Measurements from ENCODE around the gene SLC12A4.
"Not testable (repeated sequence)": the region's sequence is repeated elsewhere in the genome, so short reads cannot be mapped to it uniquely, and the experiment has no call there.

The SLC12A4 gene

DNA sequence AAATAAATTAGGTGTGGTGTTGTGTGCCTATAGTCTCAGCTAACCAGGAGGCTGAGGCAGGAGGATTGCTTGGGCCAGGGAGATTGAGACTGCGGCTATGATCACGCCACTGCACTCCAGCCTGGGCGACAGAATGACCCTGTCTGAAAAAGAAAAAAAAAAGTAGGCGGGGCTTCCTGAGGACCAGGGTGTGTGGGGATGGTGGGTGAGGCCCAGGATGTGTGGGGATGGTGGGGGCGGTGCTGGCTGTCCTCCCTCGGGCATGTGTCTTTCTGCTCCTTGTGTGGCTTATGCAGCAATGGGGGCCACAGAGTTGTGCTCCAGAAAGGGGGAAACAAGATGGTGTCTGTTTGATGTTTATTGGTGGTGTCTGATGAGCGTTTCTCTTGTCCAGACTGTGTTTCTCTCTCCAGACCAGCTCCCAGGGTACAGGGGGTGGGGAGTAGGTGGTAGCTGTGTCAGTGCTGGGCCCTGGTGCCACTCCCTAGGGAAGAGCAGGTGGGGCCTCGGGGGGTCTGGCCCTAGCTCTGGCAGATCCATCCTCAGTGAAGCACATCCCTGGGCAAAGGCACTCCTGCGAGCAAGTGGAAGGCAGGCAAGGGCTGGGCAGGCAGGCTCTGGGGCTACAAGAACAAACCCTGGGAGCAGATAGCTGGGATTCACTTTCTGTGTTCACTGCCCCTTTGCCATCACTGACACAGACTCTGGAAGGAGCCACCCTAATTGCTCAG lies 26.8 kb downstream of the SLC12A4 start:
- DNase-seq (ENCODE audit: low spot score), result no peak

DNA sequence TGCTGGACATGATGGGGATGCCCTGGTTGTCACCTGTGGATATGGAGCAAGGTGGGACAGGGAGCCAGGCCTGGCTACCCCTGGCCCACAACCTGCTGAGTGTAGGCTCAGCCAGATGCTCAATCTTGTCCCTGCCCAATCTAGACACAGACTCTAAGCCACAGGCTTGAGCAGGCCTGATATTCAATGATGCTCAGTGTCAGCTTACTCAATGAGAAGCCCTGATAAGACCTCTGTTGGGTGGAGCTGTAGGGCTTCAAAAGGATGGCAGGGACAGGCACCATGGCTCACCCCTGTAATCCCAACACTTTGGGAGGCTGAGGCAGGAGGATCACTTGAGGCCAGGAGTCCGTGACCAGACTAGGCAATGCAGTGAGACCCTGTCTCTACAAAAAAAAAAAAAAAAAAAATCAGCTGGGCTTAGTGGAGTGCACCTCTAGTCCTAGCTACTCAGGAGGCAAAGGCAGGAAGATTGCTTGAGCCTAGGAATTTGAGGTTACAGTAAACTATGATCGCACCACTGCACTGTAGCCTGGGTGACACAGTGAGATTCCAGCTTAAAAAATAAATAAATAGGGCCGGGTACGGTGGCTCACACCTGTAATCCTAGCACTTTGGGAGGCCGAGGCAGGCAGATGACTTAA lies 27.9 kb downstream of the SLC12A4 start:
- no peak for DNase-seq (ENCODE audit: low spot score)

DNA sequence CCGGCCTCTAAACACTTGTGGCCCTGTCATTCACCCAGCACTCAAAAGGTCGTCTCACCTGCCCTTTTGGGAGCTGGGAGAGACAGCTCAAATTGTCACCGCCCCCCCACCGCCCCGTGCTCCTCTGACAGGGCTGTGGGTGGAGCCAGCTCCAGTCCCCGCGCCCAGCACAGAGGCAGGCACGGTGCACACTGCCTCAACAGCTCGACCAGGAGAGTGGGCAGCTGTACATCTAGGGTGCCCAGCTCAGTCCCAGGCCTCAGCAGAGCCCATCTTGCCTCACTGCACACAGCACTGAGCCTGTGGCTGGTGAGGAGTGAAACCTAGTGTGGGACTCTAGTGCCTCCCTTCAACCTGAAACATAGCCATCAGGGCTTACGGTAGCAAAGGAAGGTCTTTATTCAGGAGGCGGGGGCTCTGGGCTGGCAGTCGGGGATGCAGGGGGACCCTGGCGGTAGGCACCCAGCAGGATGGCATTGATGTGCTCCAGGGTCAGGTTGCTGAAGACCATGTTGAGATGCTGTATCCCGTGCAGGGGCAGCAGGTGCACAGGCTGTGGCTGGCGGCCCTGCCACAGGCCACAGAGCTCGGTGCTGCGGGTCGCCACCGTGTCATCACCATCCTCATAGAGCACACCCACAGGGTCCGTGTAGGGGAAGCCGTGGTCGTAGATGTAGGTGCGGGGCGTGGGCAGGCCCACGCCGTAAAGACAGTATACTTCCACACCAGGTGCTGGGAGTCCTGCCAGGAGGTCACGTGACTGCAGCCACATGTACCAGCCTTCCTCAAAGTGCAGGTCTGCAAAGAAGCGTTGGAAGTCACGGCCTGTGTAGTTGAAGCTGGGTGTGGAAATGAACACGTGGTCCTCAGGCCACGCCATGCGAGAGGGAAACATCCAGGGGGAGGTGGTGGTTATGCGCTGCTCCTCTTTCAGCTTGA lies 28.7 kb downstream of the SLC12A4 start:
- peak; percentile 24 for DNase-seq (ENCODE audit: low spot score)

DNA sequence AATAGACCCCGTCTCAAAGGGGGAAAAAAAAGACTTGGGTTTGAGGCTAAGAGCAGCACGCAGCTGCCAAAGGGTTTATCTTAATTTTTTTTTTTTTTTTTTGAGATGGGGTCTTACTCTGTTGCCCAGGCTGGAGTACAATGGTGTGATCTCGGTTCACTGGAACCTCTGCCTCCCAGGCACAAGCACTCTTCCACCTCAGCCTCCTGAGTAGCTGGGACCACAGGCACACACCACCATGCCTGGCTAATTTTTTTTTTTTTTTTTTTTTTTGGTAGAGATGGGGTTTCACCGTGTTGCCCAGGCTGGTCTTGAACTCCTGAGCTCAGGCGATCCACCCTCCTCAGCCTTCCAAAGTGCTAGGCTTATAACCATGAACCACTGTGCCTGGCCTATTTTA lies 30.7 kb downstream of the SLC12A4 start:
- not testable (repeated sequence) for DNase-seq (ENCODE audit: low spot score)

DNA sequence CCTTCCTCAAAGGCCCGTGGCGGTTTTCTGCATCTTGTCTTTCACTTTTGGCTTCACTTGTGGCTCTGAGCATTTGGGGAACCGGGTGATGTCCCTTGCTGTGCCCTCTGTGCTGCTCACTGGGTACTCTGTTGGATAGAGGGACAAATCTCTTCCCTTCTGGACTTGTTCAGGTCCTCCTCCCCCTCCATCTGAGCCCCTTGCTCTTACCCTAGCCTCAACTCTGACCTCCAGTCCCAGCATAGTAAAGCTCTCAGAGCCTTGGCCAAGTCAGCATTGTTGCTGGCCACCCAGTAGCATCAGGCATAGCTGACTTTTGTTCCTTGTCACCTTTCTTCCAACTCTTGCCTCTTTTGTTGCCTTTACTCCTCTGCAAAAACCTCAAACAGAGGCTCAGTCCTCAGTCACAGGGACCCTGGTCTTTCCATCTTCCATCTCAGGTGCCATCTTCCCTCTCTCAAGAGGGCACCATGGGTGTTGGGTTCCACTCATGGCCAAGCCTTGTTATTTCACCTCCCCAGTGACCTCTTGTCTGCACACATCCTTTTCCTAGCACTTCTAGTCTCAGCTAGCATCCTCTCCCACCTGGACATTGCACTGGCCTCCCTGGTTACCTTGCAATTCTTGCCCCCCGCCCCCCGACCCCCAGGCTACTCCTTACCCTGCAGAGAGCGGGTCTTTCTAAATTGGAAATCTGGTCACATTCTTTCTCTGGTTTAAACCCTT lies 31.4 kb downstream of the SLC12A4 start:
- DNase-seq (ENCODE audit: low spot score), result peak; percentile 81

DNA sequence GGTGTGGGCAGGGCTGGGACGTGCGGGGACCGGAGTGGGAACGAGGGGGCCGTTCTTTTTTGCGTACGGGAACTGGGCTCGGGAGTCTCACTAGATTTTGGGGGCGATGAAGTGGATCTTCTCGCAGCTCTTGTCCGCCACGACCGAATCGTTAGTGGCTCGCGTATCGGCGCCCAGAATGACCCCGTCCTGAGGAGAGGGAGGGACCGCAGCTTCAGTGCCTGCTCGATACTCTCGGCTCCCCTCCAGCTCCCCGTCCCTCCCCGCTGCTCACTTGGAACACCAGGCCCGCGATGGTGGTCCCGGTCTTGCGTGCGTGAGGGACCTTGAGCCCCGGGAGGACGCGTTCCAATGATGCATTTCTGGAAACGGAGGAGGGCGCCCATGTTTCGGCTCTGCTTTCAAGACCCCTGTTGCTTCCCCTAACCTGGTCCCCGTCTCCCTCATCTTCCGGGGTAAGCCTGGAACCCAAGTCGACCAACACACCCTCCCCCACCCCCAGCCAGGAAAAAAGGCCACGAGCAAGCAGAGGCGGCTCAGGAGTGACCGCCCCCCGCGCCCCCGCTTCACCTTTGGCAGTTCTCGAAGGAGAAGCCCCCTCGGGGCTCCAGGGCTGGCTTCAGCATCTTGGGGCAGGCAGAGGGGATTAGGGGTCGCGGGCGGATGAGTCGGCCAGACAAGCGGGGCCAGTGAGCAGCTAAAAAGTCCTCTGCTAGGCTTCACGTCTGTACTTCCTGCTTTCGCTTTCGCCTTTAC lies 32.1 kb downstream of the SLC12A4 start, which contains the start of gene PSMB10:
Gene PSMB10 (minus strand): TSS at position 727 of the 756 bp plus-strand sequence. CDS start 101 bp downstream, at position 626.
- peak; percentile 30 for DNase-seq (ENCODE audit: low spot score)

DNA sequence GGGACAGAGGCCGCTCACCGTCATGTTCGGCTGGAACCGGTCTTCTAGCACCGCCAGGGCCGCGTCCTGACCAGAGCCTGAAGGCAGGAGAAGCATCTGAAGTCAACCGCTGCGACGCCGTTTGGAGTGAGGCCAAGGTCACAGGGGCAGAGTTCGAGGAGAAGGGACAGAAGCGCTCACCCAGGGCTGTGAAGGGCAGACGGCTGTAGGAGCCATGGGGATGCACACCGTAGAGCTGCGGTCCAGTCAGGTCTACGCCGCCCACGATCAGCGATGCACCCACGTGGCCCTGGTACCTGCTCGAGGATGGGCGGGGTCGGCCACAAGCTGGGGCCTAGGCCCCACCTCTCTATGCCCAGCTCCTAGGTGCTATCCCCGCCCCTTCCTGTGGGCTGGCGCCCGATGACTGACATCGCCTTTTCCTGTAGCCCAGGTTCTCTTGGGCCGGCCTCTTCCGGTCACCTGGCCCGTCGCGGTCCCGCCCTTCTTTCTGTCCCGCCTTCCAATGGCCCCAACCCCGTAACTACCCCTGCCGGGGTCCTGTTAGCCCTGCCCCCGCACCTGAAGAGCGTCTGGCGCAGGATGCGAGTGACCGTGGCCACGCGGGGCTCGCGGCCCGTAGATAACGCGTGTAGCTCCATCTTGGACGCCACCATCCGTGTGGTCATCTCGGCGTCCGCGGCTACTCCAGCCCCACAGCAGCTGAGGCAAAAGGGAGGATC lies 32.9 kb downstream of the SLC12A4 start:
- peak; percentile 96 for DNase-seq (ENCODE audit: low spot score)

DNA sequence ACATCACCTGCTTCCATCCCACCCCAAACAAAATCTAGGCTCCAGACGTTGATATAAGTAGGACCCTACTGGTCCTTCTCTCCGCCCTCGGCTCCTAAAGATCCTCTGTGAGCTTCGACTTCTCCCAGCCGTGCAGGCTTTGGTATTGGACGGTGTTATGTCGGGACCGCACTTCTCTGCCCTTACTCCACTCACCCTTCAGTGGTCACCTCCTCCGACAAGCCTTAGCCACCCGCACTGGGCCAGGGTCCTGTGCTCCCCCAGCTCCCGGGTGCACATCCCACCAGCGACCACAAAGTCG lies 33.4 kb downstream of the SLC12A4 start:
- DNase-seq (ENCODE audit: low spot score), result no peak

DNA sequence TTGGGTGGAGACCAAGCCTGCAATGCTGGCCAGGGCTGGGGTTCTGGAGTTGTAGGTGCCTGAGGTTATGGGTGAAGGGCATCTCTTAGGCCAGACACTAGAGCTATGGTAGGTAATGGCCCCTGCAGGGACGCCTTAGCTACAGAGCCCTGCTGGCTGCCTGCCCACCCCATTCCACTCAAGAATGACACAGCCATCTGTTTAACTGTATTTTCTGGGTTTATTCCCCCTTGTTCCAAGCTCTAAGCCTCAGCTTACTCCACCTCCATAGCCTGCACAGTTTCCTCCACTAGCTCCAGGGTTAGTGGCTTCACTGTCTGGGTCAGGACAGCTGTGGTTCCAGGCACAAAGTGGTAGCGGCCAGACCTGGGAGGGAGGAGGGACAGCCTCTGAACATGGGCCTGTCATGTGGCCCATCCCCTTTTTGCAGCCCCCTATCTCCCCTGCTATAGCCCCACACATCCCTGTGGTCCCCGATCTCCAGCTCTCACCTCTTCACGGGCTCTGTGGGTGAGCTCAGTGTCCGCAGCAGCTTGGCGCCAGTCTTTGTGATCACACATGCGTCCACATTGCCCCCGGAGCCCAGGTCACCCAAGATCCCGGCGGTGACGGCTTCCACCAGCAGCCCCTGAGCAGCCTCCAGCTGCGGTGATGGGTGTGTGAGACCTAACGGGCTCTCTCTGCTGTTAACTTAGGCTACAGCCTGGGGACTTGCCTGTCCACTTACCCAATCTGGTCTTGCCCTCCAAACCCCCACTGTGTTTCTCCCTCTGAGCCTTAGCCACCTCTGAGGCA lies 33.9 kb downstream of the SLC12A4 start:
- DNase-seq (ENCODE audit: low spot score), result no peak

DNA sequence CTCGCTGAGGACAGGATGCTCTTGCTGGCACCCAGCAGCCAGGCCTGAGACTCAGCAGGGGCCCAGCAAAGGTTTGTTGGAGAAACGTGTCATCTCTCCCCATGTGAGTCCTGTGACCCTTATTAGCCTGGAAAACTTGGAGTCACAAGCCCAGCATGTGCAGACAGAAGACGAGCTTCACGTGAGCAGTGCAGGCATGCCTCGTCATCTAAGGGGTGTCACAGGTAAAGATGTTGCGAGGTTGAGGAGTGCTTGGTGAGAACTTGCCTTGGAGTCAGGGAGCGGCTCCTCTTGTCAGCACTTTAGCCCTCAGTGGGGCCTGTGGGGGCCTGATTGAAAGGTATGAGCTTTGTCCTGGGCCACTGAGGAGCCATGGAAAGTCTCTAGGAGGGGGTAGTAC lies 34.6 kb downstream of the SLC12A4 start:
- no peak for DNase-seq (ENCODE audit: low spot score)

DNA sequence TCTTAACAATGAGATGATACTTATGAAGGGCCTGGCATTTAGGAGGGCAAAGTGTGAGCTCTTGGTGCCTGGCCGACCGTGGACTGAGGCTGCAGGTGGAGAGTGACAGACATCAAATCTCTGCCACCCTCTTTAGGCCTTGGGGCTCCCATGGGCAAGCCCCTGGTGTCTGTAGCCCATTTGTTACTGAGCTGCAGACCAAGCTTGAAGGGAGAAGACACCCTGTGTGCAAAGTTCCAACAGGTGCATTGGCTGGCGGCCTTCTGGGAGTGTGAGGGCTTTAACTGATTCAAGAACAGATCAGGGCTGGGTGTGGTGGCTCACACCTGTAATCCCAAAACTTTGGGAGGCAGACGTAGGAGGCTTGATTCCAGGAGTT lies 36.0 kb downstream of the SLC12A4 start:
- no peak for DNase-seq (ENCODE audit: low spot score)

DNA sequence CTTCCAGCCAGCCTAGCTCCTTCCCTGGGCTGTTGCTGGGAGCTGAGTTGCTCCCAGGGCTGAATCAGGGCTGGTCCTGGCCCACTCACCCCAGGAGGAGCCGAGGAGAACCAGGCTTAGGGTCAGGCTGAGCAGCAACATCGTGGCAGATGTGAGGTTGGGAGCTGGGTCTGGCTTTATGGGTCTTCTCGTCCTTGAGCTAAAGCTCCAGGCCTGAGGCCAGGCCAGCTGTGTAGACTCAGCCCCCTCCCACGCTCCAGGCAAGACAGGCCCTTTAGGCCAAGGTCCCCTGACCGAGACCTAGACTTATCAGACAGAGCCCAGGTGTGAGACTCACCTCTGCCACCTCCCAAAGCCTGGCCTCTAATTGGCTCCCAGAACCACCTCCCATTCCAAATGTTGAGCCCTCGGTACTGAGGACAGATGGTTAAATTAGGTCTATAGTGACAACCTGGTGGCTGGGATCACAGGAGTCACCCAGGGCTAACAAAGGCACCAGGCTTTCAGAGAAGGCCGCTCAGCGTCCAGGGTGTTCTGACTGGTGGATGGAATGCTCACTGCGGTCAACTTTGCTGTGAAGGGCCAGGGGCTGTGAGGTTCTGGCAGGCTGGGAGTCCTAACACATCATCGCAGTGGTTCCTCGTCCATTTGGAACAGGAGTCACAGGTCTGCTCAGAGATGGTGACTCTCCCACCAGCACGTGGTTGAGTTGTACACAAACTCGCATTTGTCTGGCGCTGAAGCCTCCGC lies 36.5 kb downstream of the SLC12A4 start, which contains the start of gene CTRL:
Gene CTRL (minus strand): TSS at position 151 of the 750 bp plus-strand sequence. CDS start 10 bp downstream, at position 141.
- DNase-seq (ENCODE audit: low spot score), result no peak

DNA sequence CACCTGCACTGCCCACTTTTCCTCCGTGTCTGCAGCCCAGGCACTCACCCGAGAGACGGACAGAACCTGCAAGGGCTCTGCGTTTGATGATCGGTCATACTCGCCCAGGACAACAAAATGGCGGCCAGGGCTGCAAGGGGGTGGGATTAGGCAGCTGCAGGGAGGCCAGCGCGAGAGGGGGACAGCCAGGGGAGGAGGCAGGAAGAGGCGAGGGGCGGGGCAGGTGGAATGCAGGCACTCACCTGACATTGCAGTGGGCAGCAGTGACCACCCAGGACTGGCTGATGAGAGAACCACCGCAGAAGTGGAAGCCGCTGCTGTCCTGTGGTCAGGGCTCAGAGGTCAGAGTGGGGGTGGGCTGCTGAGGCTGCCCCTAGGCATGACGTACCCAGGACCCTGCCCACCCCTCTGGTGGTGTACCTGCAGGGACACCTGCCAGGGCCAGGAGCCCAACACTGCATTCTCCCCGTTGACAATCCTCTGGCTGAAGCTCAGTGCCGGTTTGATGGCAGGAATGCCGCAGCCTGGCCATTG lies 37.7 kb downstream of the SLC12A4 start:
- DNase-seq (ENCODE audit: low spot score), result no peak

DNA sequence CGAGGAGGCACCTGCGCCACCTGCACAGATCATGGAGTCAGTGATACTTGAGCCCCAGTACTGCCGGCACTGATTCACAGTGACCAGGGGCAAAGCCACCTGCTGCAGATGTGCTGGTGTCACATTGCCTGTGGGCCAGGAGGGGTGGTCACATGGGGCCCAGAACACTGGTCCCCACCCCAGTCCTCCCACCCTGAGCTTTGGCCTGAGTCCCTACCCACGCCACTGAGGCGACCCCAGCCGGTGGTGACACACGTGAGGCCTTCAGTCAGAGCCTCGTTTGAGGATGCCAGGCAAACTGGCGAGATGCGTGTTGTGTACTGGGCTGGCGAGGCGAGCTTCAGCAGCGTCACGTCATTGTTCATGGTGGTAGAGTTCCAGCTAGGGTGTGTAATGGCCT lies 38.2 kb downstream of the SLC12A4 start:
- DNase-seq (ENCODE audit: low spot score), result no peak

DNA sequence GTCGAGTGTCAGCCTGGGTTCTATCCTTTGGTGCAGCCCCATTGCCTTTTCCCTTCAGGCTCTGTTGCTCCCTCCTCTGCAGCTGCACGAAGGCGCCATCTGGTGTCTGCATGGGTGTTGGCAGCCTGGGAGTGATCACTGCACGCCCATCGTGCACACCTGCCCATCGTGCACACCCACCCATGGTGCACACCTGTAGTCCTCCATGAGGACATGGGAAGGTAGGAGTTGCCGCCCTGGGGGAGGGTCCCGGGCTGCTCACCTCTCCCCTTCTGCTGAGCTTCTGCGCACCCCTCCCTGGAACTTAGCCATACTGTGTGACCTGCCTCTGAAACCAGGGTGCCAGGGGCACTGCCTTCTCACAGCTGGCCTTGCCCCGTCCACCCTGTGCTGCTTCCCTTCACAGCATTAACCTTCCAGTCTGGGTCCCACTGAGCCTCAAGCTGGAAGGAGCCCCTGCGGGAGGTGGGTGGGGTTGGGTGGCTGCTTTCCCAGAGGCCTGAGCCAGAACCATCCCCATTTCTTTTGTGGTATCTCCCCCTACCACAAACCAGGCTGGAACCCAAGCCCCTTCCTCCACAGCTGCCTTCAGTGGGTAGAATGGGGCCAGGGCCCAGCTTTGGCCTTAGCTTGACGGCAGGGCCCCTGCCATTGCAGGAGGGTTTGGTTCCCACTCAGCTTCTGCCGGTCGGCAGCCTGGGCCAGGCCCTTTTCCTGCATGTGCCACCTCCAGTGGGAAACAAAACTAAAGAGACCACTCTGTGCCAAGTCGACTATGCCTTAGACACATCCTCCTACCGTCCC lies 39.7 kb downstream of the SLC12A4 start:
- peak; percentile 80 for DNase-seq (ENCODE audit: low spot score)

DNA sequence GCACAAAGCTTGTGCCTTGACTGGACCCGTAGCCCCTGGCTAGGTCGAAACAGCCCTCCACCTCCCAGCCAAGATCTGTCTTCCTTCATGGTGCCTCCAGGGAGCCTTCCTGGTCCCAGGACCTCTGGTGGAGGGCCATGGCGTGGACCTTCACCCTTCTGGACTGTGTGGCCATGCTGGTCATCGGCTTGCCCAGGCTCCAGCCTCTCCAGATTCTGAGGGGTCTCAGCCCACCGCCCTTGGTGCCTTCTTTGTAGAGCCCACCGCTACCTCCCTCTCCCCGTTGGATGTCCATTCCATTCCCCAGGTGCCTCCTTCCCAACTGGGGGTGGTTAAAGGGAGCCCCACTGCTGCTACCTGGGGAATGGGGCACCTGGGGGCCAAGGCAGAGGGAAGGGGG lies 40.3 kb downstream of the SLC12A4 start:
- no peak for DNase-seq (ENCODE audit: low spot score)

DNA sequence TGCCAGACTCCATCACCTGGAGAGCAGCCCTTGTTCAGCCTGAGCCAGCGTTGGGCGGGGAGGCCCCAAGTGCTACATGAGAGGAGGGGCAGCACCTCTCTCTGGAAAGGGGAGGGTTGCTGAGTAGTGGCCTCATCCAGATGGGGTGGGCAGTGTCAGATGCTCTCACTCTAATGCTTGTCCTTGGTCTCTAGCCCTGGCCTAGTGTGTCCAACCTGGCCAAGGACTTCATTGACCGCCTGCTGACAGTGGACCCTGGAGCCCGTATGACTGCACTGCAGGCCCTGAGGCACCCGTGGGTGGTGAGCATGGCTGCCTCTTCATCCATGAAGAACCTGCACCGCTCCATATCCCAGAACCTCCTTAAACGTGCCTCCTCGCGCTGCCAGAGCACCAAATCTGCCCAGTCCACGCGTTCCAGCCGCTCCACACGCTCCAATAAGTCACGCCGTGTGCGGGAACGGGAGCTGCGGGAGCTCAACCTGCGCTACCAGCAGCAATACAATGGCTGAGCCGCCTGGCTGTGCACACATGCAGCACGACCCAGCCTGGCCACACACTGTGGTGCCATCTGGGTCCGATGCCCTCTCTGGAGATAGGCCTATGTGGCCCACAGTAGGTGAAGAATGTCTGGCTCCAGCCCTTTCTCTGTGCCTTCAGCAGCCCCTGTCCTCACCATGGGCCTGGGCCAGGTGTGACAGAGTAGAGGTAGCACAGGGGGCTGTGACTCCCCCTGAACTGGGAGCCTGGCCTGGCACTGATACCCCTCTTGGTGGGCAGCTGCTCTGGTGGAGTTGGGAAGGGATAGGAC lies 41.1 kb downstream of the SLC12A4 start:
- no peak for DNase-seq (ENCODE audit: low spot score)

Data from CD4-positive, alpha-beta T cell treated with Interleukin-15 for 4 hours (primary cell).